GM19455 (cell line): Measurements from ENCODE around the gene LAMA1.
"Not testable (repeated sequence)": the region's sequence is repeated elsewhere in the genome, so short reads cannot be mapped to it uniquely, and the experiment has no call there.

Experiments
- ATAC-seq: cut with Tn5 transposase; IDR thresholded peaks from one replicate; pipeline ENCODE4 v1.9.1; 2021; ENCODE audit not compliant: unreplicated experiment

The LAMA1 gene

GRCh38 chr18:7117390-7118355, at the start of gene LAMA1:
TSS of gene LAMA1 (minus strand) at chr18:7117797. CDS start at chr18:7117720, 77 bp downstream.
- no peak for ATAC-seq

GRCh38 chr18:7165846-7166393, 48.3 kb upstream of the LAMA1 start:
- ATAC-seq: no peak

GRCh38 chr18:7164323-7165004, 46.9 kb upstream of the LAMA1 start:
- no peak for ATAC-seq

GRCh38 chr18:7158216-7158615, 40.6 kb upstream of the LAMA1 start:
- ATAC-seq: no peak

GRCh38 chr18:7157760-7158159, 40.2 kb upstream of the LAMA1 start:
- no peak for ATAC-seq

GRCh38 chr18:7155887-7156286, 38.3 kb upstream of the LAMA1 start:
- ATAC-seq: no peak

GRCh38 chr18:7155092-7155491, 37.5 kb upstream of the LAMA1 start:
- no peak for ATAC-seq

- ATAC-seq: no peak
Measured at GRCh38 chr18:7152440-7152839, 34.8 kb upstream of the LAMA1 start.

- ATAC-seq: no peak
Measured at GRCh38 chr18:7147399-7147798, 29.8 kb upstream of the LAMA1 start.

GRCh38 chr18:7146067-7146466, 28.5 kb upstream of the LAMA1 start:
- no peak for ATAC-seq

- not testable (repeated sequence) for ATAC-seq
Measured at GRCh38 chr18:7144921-7145320, 27.3 kb upstream of the LAMA1 start.

- ATAC-seq: no peak
Measured at GRCh38 chr18:7141287-7141686, 23.7 kb upstream of the LAMA1 start.

- ATAC-seq: no peak
Measured at GRCh38 chr18:7139409-7139808, 21.8 kb upstream of the LAMA1 start.

- no peak for ATAC-seq
Measured at GRCh38 chr18:7133181-7133580, 15.6 kb upstream of the LAMA1 start.

GRCh38 chr18:7132356-7133150, 15.0 kb upstream of the LAMA1 start:
- no peak for ATAC-seq

GRCh38 chr18:7122376-7122775, 4.8 kb upstream of the LAMA1 start:
- ATAC-seq: no peak

GRCh38 chr18:7116792-7117389, 706 bp downstream of the LAMA1 start:
- ATAC-seq: no peak

- ATAC-seq: no peak
Measured at GRCh38 chr18:7116001-7116730, 1.4 kb downstream of the LAMA1 start.

GRCh38 chr18:7112936-7113335, 4.7 kb downstream of the LAMA1 start:
- no peak for ATAC-seq

- ATAC-seq: no peak
Measured at GRCh38 chr18:7111134-7111533, 6.5 kb downstream of the LAMA1 start.
